CD4-positive, alpha-beta T cell (primary cell): ENCODE results near the gene ZNF710. TPM values are rescaled to one million over a fixed set of nuclear protein-coding genes. Genes with fewer than 3 reads are reported as not detected.

Experiments
- ATAC-seq: fragments of 200-7000 bp; cut with Tn5 transposase; one replicate; pipeline ENCODE4 v1.10.0; 2022; ENCODE audit warnings: mild to moderate bottlenecking; ENCODE audit not compliant: poor library complexity
- CTCF ChIA-PET: fragments of 350-600 bp; sonication (Branson Sonifier 250); formaldehyde crosslinking; loops from one replicate; lab custom pipeline; 2021; ENCODE audit warnings: antibody characterized with exemption, inconsistent platforms; lab: Charles Lee
- POLR2A ChIA-PET: fragments of 350-600 bp; sonication (Branson Sonifier 250); formaldehyde crosslinking; loops from one replicate; lab custom pipeline; 2021; ENCODE audit warnings: antibody characterized with exemption, inconsistent platforms; lab: Charles Lee
- DNase-seq, 14 experiments: peaks; one replicate each; pipeline ENCODE4 v3.0.0-alpha.2; 2013 to 2020; ENCODE audit warnings: mixed read lengths in 2 of 14
- H3K27ac ChIP-seq, 2 donors: one replicate each; pipeline versions ENCODE4 v1.5.1 to v1.7.0; 2013; ENCODE audit warnings: low read length in 2 of 2, low read depth in 1 of 2, mild to moderate bottlenecking in 1 of 2
- H3K27me3 ChIP-seq, 2 experiments: 1 replicate in 1 of 2; 2 replicates in 1 of 2; pipeline versions ENCODE4 v1.6.1 to v1.7.0; 2013; ENCODE audit warnings: low read length in 2 of 2, control low read depth in 1 of 2, mild to moderate bottlenecking in 1 of 2, moderate library complexity in 1 of 2; ENCODE audit not compliant: insufficient read depth in 2 of 2, control insufficient read depth in 1 of 2
- H3K36me3 ChIP-seq: one replicate; pipeline ENCODE4 v1.6.1; 2013; ENCODE audit warnings: low read length, control low read depth; ENCODE audit not compliant: insufficient read depth
- H3K4me1 ChIP-seq: one replicate; pipeline ENCODE4 v1.6.1; 2013; ENCODE audit warnings: low read length, control low read depth; ENCODE audit not compliant: insufficient read depth
- H3K4me3 ChIP-seq: one replicate; pipeline ENCODE4 v1.5.1; 2013; ENCODE audit warnings: mild to moderate bottlenecking, low read length, moderate library complexity
- H3K9me3 ChIP-seq, 2 experiments: 1 replicate in 1 of 2; 2 replicates in 1 of 2; pipeline versions ENCODE4 v1.6.1 to v1.7.0; 2013; ENCODE audit warnings: low read length in 2 of 2, mild to moderate bottlenecking in 2 of 2, control low read depth in 1 of 2, moderate library complexity in 1 of 2; ENCODE audit not compliant: control insufficient read depth in 1 of 2, insufficient read depth in 1 of 2
- H3K27ac Mint-ChIP-seq: one replicate; pipeline ENCODE4 v1.8.0; 2020; ENCODE audit warnings: mixed read lengths
- H3K27me3 Mint-ChIP-seq: one replicate; pipeline ENCODE4 v1.8.0; 2021; ENCODE audit warnings: mixed read lengths
- H3K36me3 Mint-ChIP-seq: one replicate; pipeline ENCODE4 v1.8.0; 2021; ENCODE audit warnings: low read depth, mixed read lengths
- H3K4me1 Mint-ChIP-seq: one replicate; pipeline ENCODE4 v1.8.0; 2021; ENCODE audit warnings: low read depth, mixed read lengths
- H3K4me3 Mint-ChIP-seq: one replicate; pipeline ENCODE4 v1.8.0; 2020; ENCODE audit warnings: mild to moderate bottlenecking, mixed read lengths
- H3K9me3 Mint-ChIP-seq: one replicate; pipeline ENCODE4 v1.8.0; 2020; ENCODE audit warnings: mixed read lengths
- intact Hi-C, 2 experiments: fragments of 100-400 bp; cut with DNase I in 1 of 2; cut with micrococcal nuclease in 1 of 2; formaldehyde crosslinking; loops; one replicate each; pipeline versions ENCODE4 v1.15.1 to v1.9.0; 2023 to 2025; cut with DNase I, micrococcal nuclease
- total RNA-seq, 174 experiments: library from RNA in 2 of 174; stranded (reverse) in 2 of 174; gene quantifications; one replicate each; pipeline ENCODE4 v1.2.3 and lab custom pipeline; 2021 to 2026
- TF ChIP-seq, protein P1 (sequence below): fragments of 200-600 bp; IDR thresholded peaks from one replicate; pipeline ENCODE4 v1.8.0; 2022; ENCODE audit warnings: antibody characterized with exemption, mild to moderate bottlenecking

Gene ZNF710
- total RNA-seq, 2 experiments from 2014 or later: 6.5 to 7.7 TPM

DNA sequence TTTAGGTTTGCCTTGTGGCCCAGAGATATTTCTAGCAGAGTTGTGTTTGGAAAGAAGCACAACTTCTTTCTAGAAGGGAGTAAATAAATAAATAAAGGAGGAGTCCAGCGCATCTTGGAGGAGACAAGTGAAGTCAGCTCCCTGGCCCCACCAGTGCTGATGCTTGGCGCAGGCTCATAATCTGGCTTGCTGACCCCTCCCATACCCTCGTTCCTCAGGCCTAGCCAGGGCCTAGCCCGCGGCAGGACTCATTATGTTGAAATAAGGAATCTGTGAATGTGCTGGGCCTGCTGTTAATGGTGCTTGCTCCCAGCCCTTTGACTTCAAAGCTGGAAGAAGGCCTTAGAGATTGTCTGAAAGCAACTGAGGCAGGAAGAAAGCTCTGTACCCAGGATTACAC is 3.1 kb downstream of the ZNF710 start:
- DNase-seq (peak in 1 of 14 experiments; percentile 30), ATAC-seq (no peak)
- intact Hi-C loops: loop anchor here (5.0 kb wide), 2 partner anchors 68 to 112 kb away; partner anchors contain the start of gene AP3S2 (in 1 of the 2)
- Histone ChIP-seq H3K27ac (peak overlapping the region in 1 of 2 donors; percentile 9), H3K9me3 (no peaks in the 10 kb centered on the region), H3K4me3 (peak overlapping the region; percentile 7), H3K27me3 (no peaks in the 10 kb centered on the region), H3K4me1 (peaks cover 69% of the 10 kb centered on the region), H3K36me3 (no peaks in the 10 kb centered on the region)
- CTCF ChIA-PET: no interaction called here
- peaks cover 12% of the 10 kb centered on the region for H3K36me3 Mint-ChIP-seq
- H3K27me3 Mint-ChIP-seq: peaks cover 5% of the 10 kb centered on the region
- peak overlapping the region; percentile 97 for H3K27ac Mint-ChIP-seq
- H3K9me3 Mint-ChIP-seq: no peaks in the 10 kb centered on the region
- TF ChIP-seq, protein P1, sequence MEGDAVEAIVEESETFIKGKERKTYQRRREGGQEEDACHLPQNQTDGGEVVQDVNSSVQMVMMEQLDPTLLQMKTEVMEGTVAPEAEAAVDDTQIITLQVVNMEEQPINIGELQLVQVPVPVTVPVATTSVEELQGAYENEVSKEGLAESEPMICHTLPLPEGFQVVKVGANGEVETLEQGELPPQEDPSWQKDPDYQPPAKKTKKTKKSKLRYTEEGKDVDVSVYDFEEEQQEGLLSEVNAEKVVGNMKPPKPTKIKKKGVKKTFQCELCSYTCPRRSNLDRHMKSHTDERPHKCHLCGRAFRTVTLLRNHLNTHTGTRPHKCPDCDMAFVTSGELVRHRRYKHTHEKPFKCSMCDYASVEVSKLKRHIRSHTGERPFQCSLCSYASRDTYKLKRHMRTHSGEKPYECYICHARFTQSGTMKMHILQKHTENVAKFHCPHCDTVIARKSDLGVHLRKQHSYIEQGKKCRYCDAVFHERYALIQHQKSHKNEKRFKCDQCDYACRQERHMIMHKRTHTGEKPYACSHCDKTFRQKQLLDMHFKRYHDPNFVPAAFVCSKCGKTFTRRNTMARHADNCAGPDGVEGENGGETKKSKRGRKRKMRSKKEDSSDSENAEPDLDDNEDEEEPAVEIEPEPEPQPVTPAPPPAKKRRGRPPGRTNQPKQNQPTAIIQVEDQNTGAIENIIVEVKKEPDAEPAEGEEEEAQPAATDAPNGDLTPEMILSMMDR: no peak
- peaks cover 74% of the 10 kb centered on the region for H3K4me1 Mint-ChIP-seq
- POLR2A ChIA-PET: interaction anchor here (1.8 to 2.7 kb wide), 3 partner anchors 10 to 55 kb away, joined by 7 to 11 read pairs (median 7); no protein-coding TSS in a partner anchor
- H3K4me3 Mint-ChIP-seq: peak overlapping the region; percentile 85

DNA sequence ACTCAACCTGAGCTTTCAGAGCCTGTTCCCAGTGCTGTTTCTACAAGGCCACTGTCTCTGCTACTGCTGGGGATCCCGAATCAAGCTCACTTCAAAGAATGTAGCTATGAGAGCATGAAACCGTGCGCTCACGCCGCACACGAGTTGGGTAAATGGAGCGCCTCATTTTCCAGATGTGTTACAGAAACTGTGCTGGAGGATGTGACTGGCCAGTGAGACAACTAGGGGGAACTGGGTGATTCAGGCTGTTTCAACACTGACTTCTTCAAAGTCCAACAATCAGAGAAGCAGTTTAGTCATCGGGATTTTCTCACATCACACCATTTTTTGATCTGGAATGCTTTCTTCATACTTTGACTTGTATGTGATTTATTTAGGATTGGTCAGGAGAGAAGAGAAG is 3.5 kb downstream of the ZNF710 start:
- Histone ChIP-seq H3K9me3 (no peaks in the 10 kb centered on the region), H3K4me1 (peaks cover 69% of the 10 kb centered on the region), H3K27me3 (no peaks in the 10 kb centered on the region), H3K4me3 (peak overlapping the region; percentile 7), H3K27ac (peak overlapping the region in 1 of 2 donors; percentile 9), H3K36me3 (no peaks in the 10 kb centered on the region)
- peak overlapping the region; percentile 97 for H3K27ac Mint-ChIP-seq
- H3K36me3 Mint-ChIP-seq: peaks cover 12% of the 10 kb centered on the region
- TF ChIP-seq, protein P1: no peak
- intact Hi-C loops: loop anchor here (5.0 kb wide), 2 partner anchors 68 to 112 kb away; partner anchors contain the start of gene AP3S2 (in 1 of the 2)
- peak in 3 of 14 experiments; percentile 21 to 73 (median 63) for DNase-seq
- H3K27me3 Mint-ChIP-seq: peaks cover 5% of the 10 kb centered on the region
- H3K4me1 Mint-ChIP-seq: peaks cover 78% of the 10 kb centered on the region
- ChIA-PET POLR2A (interaction anchor here (1.8 kb wide), 2 partner anchors 9 to 55 kb away, joined by 7 read pairs; no protein-coding TSS in a partner anchor), CTCF (no interaction called here)
- no peaks in the 10 kb centered on the region for H3K9me3 Mint-ChIP-seq
- peak overlapping the region; percentile 85 for H3K4me3 Mint-ChIP-seq
- no peak for ATAC-seq

DNA sequence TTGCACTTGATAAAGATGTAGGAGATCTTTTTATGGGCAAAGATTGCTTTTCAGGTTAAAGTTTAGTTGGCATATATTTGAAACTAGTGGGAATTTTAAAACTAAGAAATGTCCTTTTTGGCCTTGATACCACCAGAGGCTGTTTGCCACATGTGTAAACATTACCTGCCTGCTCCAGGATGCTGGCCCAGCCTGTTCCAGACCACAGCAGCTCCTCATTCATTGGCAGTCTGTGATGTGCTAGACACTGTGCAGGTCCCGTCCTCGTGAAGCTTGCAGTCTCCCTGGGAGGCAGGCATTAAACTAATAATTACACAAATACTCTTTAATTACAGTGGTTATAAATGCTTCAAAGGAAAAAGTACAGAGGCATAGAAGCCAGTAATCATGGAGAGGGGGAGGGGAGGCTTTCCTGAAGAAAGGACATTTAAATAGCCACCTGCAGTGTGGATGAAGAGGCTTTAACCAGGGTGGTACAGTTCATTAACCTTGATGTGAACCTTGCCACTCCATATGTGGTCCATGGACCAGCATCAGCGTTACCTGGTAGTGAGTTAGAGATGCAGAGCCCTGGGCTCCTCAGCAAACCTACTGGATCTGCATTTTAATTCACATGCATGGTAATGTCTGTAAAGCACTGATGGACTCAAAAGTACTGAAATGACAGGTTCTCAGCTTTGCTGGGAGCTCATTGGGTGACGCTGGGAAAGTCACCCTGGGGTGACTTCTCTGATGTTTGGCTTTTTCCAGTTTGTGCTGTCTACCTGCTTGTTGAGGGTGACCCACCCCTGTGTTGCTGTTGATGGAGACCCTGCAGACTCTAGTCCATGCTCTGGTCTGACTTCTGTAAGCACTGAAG is 5.3 kb downstream of the ZNF710 start:
- DNase-seq (no peak), ATAC-seq (no peak)
- Mint-ChIP-seq H3K9me3 (no peaks in the 10 kb centered on the region), H3K27me3 (no peaks in the 10 kb centered on the region), H3K4me3 (no peak overlapping the region), H3K4me1 (peaks cover 77% of the 10 kb centered on the region), H3K27ac (peak overlapping the region; percentile 97), H3K36me3 (peaks cover 4% of the 10 kb centered on the region)
- Histone ChIP-seq H3K36me3 (no peaks in the 10 kb centered on the region), H3K27ac (no peak overlapping the region), H3K4me1 (peaks cover 66% of the 10 kb centered on the region), H3K27me3 (no peaks in the 10 kb centered on the region), H3K9me3 (peaks cover 2 to 6% of the 10 kb centered on the region in 2 experiments), H3K4me3 (no peak overlapping the region)
- CTCF ChIA-PET: no interaction called here
- intact Hi-C loops: no loop called here
- POLR2A ChIA-PET: no interaction called here
- TF ChIP-seq, protein P1: no peak
